ENCODE results near the gene AHR. TPM values are rescaled to one million over a fixed set of nuclear protein-coding genes. Genes with fewer than 3 reads are reported as not detected.
A peak's percentile ranks its signal among the peaks of the same experiment; 100 is the strongest.

Gene AHR
- total RNA-seq, 1 donor from 2014 or later = 214 TPM

DNA sequence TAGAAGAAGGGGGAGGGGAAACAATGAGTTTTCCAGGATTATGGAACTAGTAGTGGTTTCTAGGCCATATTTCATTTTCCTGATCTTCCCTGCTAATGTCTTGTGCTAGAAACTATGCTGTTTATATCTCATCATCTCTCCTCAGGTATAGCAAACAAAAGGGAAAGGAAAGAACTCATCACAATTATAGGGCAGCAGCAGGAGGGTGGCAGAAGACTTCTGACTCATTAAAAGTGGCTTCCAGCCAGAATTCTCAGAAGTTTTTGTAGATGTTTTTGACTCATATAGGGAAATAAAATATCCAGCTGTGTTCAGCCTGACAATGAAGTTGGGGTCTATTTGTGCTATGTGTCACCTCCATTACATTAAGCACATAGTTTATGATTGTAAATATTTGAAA, 6.5 kb downstream of the AHR start:
- DNase-seq (ENCODE audit: low read depth) = peak; percentile 90

DNA sequence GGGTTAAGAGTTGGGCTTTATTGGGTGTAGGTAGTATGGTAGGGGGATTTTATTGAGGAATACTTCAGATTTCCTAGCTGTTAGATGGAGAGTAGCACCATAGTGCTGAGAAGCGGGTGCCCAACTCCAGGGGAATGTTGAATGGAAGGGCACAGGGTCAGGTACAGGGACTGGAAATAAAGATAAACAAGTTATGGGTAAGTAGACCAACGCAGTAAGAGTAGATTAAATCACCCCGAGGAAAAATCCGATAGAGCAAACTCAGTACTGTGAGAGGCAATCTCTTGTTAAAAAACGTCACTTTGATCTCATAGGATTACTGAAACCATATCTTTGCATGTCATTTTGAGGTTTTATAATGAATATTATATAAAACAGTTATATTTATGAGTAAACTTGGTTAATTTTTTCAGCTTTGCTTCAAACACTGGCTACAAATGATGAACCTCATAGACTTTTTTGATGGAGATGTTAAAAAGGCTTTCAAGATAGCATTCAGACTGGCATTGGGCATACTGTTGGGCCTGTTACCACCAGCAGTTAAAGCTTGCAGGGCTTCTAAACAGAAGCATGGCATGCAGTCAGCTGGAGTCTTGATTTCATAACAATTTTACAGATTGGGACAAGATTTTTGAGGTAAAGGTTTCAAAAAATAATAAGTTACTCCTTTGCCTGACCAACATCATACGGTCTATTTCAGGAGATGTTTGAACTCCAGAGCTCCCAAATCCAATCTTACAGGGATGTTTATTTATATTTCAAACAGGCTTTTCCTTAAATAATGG, 7.1 kb downstream of the AHR start:
- DNase-seq (ENCODE audit: low read depth) = no peak

DNA sequence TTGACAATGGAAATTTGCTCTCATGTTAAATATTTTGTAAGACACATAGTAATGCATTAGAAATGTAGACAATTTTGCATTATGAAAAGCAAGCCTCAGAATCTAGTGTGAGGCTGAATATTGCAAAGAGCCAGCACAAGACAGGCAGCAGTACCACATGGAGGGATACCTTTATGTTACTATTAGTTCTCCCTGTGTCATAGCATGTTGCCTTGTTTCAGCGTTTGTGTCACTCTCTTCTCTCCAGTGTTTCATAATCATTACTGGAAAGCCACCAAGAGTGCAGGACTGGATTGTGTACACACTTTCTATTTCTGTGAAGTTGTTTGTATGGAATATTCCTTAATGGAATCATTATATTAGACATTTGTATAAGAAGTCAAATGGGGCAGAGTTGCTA, 8.5 kb downstream of the AHR start:
- peak; percentile 24 for DNase-seq (ENCODE audit: low read depth)

DNA sequence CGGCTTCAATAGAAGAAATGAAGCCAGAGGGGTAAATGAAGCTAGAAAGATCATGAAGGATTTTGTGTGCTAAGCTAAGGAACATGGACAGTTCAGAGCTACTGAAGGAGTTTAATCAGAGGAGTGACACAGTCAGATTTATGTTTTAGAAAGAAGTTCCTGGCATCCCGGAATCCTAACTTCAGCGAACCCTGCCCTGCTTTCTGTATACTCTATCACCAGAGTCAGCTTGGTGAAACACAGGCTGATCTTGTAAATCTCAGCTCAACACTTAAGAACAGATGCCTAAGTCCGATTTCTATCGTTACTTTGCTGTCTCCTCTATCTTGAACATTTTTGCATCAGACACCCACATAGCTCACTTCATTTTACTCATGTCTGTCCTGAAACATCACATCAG, 9.1 kb downstream of the AHR start:
- no peak for DNase-seq (ENCODE audit: low read depth)

DNA sequence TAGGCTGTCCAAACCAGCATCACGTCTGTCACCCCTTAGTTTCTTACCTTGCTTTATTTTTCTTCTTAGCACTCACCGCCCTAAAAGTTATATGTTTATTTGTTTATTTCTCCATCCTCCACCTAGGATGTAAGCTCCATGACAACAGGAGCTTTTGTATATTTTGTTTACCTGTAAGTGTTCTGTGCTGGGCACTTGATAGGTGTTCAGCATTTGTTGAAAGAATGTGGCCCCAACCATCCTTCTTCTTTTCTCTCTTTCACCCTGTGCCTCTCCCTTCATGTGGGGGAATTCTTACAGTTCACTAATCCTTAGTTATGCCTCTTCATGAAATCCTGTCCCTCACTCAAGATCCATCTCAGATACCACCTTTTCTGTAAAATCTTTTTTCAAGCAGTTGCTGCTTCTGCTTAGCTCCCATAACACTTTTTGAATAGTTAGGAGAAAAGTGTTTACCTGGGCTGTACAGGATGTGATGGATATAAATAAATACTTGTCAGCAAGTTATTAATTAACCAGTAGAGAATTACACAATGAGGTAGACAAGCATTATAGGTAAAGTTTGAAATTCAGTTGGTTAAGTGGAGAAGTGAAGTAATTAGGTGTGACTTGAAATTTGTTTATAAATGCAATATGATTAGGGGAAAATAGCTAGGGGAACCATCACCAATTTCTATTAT, 9.7 kb downstream of the AHR start:
- peak; percentile 81 for DNase-seq (ENCODE audit: low read depth)

DNA sequence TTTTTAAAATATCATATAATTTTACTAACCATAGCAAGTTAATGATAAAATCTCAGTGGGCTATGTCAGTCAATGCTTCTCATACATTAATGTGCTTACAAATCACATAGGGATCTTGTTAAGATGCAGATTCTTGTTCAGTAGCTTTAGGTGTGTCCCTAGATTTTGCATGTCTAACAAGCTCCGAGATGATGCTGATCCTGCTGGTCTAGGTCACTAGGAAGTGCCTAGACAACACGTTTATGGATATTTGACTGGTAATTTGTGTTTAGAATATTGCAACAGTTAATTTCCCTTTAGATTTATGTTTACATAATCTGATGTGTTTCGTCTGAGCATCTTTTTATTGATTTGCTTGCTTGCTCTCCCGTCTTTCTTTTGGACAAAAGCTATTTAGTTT, 12.7 kb downstream of the AHR start:
- no peak for DNase-seq (ENCODE audit: low read depth)

DNA sequence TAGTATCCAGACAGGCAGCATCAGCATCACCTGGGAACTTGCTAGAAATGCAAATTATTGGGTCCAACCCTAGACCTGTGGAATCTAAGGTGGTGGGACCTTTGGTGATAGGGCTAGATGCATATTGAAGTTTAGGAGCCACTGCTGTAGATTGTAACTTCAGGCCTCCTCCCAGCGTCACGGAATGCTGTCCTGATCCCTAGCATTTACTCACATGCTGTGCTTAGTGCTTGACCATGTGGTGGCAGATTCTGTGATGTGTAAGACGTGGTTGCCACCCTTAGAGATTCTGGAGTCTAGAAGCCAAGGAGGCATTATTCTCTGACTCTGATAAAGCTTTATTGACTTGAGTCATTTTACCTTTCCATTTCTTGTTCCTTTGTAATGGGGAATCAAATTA, 13.5 kb downstream of the AHR start:
- no peak for DNase-seq (ENCODE audit: low read depth)

DNA sequence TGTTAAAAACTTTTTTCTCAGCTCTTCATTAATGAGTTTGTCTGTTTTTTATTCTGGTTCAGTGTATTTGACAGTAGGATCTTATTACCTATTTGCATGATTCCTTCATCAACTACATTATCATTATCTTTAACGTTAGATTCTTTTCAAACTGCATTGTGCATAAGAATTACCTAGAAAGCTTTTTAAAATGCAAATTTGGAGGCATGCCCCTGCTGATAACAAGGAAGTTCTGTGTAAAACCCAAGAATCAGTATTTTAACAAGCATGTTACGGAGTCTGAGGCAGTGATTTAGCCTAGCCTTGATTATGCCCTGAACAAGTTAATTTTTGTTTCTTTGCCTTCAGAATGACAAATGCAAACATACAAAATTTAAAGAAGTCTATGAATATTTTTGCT, 14.2 kb downstream of the AHR start:
- no peak for DNase-seq (ENCODE audit: low read depth)

DNA sequence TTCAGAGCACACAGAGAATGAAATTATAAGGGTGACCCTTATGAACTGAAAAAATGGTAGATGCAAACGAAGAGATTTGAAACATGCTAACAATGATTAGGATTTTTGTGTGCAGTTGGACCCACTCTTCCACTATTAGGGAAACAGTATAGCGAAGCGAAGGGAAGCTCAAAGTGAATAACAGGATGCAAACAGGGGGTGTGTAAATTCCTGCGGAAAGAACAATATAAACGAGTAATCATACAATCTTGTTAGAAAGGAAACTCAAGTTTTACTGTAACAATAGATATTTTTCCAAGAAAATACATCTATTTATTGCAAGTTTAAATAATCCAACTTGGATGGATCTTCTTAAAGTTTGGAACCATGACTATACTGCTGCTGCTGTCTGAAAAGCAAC, 14.7 kb downstream of the AHR start:
- DNase-seq (ENCODE audit: low read depth) = no peak

DNA sequence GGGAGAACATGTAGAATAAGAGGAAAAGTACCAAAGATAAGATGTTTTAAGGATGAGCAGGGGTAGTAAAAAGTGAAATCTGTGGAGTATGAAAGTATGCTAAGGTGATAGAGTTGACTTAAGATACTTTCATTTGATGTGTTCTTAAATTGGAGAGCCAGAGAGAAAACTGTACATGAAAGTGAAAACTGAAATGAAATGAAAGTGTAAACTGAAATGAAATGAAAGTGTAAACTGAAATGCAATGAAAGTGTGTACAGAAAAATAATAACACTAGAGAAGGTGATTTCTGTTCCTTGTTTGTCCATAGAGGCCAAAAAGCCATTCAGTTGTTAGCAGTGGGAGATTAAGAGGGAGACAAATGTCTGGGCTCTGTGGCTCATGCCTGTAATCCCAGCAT, 17.5 kb downstream of the AHR start:
- DNase-seq (ENCODE audit: low read depth) = no peak

DNA sequence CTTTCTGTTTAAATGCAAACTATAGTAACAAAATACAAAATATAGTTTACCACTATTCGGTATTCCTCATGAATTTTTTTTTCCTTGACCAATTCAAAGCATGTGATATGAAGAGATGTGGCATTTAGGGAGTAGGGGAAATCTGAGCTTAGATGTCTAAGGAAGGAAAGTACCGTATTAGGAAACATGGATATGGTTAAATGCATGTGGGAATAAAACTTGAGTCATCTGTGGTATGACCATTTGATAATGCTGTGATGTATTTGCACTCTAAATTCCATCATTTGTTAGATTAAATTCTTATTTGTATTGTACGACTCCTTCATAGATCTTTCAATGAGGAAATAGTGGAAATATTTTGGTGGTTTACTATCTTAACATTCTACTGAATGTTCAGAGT, 19.7 kb downstream of the AHR start:
- peak; percentile 56 for DNase-seq (ENCODE audit: low read depth)

DNA sequence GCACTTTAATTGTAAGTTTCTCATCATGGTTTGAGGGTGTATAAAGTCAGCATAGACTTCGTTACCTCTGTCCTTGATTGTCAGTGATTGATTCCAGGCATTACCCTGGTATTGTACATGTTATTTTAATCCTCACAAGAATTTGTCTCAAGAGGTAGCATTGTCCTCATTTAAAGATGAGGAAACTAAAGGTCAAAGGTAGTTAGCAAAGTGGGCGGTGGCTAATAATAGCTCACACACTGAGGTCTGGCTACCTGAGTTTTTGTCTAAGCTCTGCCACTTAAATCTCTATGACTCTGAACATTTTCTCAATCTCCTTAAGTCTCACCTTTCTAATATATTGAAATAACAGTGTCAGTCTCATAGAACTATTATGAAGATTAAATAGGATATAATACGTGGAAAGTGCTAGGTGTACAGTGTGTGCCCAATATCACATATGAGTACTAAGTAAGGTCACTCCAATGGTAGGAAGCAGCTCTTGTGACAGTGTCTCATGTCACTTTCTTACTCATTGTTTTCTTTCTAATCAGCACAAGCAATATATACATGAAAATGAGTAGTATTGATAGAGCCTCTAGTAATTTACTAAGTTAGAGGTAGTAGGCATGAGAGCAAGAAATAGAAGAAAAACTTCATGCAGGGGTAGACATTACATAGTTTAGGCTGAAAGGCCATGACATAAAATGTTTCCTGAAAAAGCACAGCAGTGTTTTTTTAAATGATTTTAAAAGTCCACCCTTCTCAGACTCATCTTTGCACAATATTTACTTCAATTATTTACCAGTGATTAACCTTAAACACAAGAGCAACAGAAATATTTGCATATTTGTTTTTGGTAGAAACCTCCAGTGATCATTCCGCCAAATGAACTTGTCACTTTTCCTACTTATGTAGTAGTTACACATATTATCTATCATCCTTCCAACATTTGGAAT, 21.0 kb downstream of the AHR start:
- no peak for DNase-seq (ENCODE audit: low read depth)

DNA sequence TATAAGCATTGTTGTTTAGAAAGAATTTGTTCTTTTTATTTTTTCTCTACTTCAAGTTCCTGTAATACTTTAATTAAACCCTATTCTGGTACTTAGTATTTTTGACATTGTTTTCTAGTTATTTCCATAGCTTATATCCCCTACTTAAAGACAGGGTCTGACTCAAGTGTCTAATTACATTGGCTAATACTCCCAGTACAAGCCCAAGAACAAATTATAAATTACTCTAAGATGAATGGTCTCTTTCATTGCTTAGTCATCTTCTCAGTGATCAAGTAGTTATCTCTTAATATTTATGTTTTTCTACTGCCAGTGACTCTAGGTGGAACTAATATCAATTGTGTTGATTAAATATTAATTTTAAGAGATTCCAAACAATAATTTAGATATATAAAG, 21.6 kb downstream of the AHR start:
- peak; percentile 27 for DNase-seq (ENCODE audit: low read depth)

DNA sequence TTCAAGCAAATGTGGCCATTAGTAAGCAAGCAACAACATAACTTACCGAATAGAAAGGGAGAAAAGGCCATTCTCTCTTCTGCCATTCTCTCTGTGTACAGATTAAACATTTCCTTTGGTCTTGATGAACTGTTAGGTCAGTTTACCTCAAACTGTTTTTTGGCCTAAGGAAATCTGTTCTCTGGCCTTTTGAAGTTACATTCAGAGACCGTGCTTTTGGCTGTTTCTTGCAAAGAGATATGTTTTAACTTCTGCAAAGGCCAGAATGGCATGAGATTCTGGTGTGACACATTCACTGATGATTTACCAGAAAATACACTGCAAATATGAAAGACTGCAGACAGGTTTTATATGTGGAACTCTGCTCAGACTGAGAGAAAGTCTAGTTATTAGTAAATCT, 22.2 kb downstream of the AHR start:
- no peak for DNase-seq (ENCODE audit: low read depth)

DNA sequence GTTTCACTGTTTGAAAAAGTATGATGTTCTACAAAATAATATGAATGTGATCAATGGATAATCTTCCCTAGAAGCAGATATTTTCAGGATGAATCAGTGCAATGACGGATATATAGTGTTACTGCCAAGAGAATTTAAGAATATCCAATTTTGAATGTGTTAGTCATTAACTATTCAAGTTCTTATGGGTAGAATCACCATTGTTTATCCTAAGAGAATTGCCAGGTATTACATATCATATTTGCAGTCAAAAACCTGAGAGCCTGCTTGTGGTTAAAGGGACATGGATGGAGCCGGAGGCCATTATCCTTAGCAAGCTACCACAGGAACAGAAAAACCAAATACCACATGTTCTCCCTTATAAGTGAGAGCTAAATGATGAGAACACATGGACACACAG, 26.9 kb downstream of the AHR start:
- DNase-seq (ENCODE audit: low read depth) = peak; percentile 84

DNA sequence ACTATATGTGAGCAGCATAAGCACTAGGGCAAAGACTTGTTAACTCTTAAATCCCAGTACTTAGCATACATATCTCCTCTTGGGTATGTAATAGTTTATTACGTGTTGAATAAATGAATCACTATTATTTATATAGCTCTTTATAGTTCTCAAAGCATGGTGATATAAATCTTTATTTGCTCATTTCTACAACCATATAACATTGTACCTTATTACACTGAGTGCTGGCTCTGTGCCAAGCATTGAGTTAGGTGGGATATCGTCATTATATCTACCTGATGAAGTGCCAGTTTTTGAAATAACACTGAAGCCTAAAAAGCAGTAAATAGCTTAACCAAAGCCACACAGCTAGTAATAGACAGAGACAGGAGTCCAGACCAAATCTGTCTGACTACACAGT, 27.9 kb downstream of the AHR start:
- no peak for DNase-seq (ENCODE audit: low read depth)

DNA sequence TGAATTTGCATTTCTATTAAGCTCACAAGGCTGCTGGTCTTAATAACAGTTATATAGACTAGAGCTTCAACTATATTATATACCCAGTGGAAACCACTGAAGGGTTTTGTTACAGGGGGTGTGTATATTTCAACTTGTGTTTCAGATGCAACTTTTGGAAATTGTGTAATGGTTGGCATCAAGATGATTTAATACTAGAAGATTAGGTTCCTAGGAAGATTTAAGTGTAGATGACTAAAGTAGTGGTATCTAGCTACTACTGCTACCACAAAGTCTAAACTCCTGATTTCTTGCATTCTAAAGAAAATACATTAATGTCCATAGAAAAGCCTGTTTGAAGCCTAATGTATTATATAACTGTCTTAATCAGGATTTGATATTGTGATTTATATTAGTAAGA, 30.2 kb downstream of the AHR start:
- DNase-seq (ENCODE audit: low read depth) = no peak

DNA sequence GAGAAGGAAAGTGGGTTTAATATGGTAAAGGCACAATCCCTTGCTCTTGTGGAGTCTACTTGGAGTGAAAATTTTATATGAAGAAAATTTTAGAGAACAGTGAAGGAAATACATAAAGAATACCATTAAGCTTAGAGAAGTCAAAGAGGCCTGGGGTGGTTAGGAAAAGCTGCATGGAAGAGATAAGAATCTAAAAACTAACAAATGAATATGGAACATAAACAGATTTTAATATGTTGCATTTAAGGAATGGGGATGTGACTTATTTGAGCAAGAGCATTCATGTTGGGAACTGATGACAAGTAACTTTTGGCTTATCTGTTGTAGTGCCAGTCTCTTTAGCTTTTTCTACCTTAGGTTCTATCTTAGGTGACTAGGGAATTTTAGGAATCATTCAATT, 31.0 kb downstream of the AHR start:
- no peak for DNase-seq (ENCODE audit: low read depth)

DNA sequence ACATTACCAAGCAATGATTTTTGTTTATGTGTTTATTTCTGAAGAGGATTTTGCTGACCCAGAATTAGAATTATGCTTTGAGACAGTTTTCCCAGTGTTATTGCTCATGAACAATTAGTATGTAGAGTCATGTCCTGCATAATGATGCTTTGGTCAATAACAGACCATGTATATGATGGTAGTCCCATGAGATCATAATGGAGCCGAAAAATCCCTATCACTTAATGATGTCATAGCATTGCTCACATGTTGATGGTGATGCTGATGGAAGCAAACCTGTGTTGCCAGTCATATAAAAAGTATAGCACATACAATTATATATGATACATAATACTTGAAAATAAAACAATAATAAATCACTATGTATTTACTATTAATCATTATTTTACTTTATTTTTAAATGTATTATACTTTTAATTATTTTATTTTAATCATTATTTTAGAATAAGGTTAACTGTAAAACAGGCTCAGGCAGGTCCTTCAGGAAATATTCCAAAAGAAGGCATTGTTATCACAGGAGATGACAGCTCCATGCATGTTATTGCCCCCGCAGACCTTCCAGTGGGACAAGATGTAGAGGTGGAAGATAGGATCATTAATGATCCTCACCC, 33.5 kb downstream of the AHR start:
- no peak for DNase-seq (ENCODE audit: low read depth)

DNA sequence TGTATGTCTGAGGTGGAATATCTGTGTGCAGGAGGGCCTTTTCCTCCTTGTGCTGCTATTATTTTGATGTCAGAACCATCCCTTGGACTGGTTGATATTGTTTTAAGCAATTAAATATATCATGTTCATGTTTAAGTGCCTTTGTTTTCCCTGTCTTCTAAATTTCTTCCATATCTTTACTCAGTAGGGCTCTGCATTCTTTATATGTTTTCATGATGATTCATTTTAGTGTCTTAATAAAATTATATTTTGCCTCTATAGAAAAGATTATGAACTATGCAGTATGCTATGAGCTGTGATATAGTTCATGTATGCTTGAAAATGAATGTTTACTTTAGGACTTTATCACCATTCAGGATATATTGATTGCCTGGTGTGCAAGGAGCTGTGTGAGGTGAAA, 34.8 kb downstream of the AHR start:
- DNase-seq (ENCODE audit: low read depth) = no peak

DNA sequence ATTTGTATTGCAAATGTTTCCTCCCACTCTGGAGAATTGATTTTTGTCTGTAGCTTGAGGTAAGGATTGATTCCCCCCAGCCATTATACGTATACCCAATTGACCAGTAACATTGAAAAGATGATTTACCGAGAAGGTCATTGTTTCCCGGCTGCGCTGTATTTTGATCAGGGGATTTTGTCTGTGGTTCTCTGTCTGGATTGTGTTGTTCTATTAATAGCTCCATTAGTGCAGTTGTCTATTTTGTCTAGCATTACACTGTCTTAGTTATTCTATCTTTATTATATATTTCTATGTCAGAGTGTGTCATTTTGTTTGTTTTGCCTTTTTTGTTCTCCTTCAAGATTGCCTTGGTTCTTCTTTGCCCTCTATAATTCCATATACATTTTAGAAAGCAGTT, 37.7 kb downstream of the AHR start:
- DNase-seq (ENCODE audit: low read depth) = no peak

DNA sequence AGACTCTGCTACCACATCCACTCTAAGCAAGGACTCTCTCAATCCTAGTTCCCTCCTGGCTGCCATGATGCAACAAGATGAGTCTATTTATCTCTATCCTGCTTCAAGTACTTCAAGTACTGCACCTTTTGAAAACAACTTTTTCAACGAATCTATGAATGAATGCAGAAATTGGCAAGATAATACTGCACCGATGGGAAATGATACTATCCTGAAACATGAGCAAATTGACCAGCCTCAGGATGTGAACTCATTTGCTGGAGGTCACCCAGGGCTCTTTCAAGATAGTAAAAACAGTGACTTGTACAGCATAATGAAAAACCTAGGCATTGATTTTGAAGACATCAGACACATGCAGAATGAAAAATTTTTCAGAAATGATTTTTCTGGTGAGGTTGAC, 40.7 kb downstream of the AHR start:
- no peak for DNase-seq (ENCODE audit: low read depth)

Data from renal cortical epithelial cell (primary cell).